ENCODE measurements around the gene PRRG3. TPM values are rescaled to one million over a fixed set of nuclear protein-coding genes. Genes with fewer than 3 reads are reported as not detected.

PRRG3 gene
- total and polyA plus RNA-seq, 2 donors (not counting 3 experiments of a cell fraction or from before 2014, with no cell fraction given), result not detected

DNA sequence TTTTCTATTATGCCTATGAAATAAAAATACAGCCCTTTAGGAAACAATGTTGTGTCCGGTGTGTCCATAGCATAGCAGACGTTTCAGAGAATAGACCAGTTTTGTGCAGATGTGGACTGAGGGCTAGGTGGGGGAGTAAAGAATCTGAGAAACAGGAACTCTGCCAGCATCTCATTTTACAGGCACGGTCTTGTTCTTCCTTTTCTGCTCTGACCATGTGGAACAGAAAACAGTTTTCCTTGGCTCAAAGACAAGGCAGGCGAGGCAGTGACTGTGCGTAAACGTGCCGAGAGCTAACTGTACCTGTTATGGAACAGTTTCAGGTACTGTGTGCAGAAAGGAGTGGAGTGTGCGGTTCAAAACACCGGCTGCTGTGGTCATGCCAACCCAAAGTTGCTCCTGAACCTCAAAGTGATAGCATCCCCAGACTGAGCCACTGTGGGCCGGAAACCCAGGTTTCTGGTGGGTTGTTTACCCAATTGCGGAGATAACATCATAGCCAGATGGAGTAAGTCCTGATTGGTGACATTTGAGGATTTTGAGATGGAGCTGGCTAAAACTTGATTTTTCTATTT lies 59.5 kb downstream of the PRRG3 start:
- intact Hi-C loops (cut with micrococcal nuclease) (no loop called here), dilution Hi-C loops (cut with MboI; ENCODE audit: extremely low pct_ligation_motif_present, low sequenced_read_pairs) (no loop called here)
- no peaks in the 10 kb centered on the region for H3K9me3 ChIP-seq (replicated peaks; ENCODE audit: control insufficient read depth, insufficient read depth, low read length)
- no peak overlapping the region for H3K4me3 ChIP-seq (replicated peaks in 1 of 3; ENCODE audit: insufficient read depth in 1 of 3, low read depth in 1 of 3, low read length in 3 of 3)
- no peaks in the 10 kb centered on the region for H3K9me1 ChIP-seq (replicated peaks; ENCODE audit: control insufficient read depth, extremely low read depth, insufficient read depth, low read length)
- H3K9ac ChIP-seq (replicated peaks; ENCODE audit: extremely low read depth, insufficient read depth, low read length), result no peak overlapping the region
- H3K27ac ChIP-seq (ENCODE audit: insufficient read depth, low read depth, low read length), result no peak overlapping the region
- H3K4me2 ChIP-seq (ENCODE audit: insufficient read depth, low read length), result no peak overlapping the region
- ChIA-PET CTCF (interaction anchor here (1.5 to 9.9 kb wide), 3 partner anchors 876 to 881 kb away, joined by 6 to 190 read pairs (median 93); no protein-coding TSS in a partner anchor), POLR2A (no interaction called here)
- DNase-seq (ENCODE audit: low read depth, low spot score) (no peak), FAIRE-seq (no peak)
- TF ChIP-seq POLR2A (IDR thresholded peaks at IDR 0.05; ENCODE audit: low read depth, low read length) (no peak), GATA2 (IDR thresholded peaks at IDR 0.05; ENCODE audit: insufficient read depth, insufficient read length, low read depth, low read length) (no peak), POLR2AphosphoS5 (IDR thresholded peaks at IDR 0.05; ENCODE audit: insufficient read depth, low read depth, low read length) (no peak), FOS (IDR thresholded peaks at IDR 0.05; ENCODE audit: borderline replicate concordance, insufficient read depth, low read length) (no peak), JUN (IDR thresholded peaks at IDR 0.05; ENCODE audit: borderline replicate concordance, insufficient read depth, insufficient read length, low read depth) (no peak), EZH2 (IDR thresholded peaks at IDR 0.05; ENCODE audit: borderline replicate concordance, low read depth, low read length, severe bottlenecking) (no peak), MYC (IDR thresholded peaks at IDR 0.05; ENCODE audit: low read depth, low read length) (no peak)
- TF ChIP-seq, protein P1, sequence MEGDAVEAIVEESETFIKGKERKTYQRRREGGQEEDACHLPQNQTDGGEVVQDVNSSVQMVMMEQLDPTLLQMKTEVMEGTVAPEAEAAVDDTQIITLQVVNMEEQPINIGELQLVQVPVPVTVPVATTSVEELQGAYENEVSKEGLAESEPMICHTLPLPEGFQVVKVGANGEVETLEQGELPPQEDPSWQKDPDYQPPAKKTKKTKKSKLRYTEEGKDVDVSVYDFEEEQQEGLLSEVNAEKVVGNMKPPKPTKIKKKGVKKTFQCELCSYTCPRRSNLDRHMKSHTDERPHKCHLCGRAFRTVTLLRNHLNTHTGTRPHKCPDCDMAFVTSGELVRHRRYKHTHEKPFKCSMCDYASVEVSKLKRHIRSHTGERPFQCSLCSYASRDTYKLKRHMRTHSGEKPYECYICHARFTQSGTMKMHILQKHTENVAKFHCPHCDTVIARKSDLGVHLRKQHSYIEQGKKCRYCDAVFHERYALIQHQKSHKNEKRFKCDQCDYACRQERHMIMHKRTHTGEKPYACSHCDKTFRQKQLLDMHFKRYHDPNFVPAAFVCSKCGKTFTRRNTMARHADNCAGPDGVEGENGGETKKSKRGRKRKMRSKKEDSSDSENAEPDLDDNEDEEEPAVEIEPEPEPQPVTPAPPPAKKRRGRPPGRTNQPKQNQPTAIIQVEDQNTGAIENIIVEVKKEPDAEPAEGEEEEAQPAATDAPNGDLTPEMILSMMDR (IDR thresholded peaks at IDR 0.05; ENCODE audit: extremely low read depth in 1 of 2, insufficient read depth in 1 of 2, low read depth in 1 of 2, low read length in 2 of 2), result no peak
- TF ChIP-seq, protein P2, sequence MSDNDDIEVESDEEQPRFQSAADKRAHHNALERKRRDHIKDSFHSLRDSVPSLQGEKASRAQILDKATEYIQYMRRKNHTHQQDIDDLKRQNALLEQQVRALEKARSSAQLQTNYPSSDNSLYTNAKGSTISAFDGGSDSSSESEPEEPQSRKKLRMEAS (IDR thresholded peaks at IDR 0.05; ENCODE audit: insufficient read depth, insufficient read length), result no peak
- no peak overlapping the region for H2AFZ ChIP-seq (ENCODE audit: low read depth, low read length)
- no peaks in the 10 kb centered on the region for H3K79me2 ChIP-seq (ENCODE audit: control insufficient read depth, insufficient read depth, low read length)
- H4K20me1 ChIP-seq (replicated peaks; ENCODE audit: control insufficient read depth, extremely low read depth, insufficient read depth, low read length), result no peaks in the 10 kb centered on the region
- BruUV-seq (replicated peaks), result no TSS peak
- no peaks in the 10 kb centered on the region for H3K27me3 ChIP-seq (ENCODE audit: control insufficient read depth in 2 of 2, insufficient read depth in 2 of 2, low read length in 2 of 2)
- H3K4me1 ChIP-seq (ENCODE audit: control insufficient read depth, extremely low read depth, insufficient read depth, low read length), result no peaks in the 10 kb centered on the region
- H3K36me3 ChIP-seq (ENCODE audit: control insufficient read depth in 2 of 2, extremely low read depth in 1 of 2, insufficient read depth in 2 of 2, low read length in 2 of 2), result no peaks in the 10 kb centered on the region

Other genes with a start within 250 kb of the PRRG3 start
- gene PASD1, start 131.8 kb upstream of the PRRG3 start, total RNA-seq, result not detected in 2 replicates
- not detected in 2 replicates for gene PASD1, start 131.8 kb upstream of the PRRG3 start, polyA plus RNA-seq
- gene FATE1, start 20.6 kb downstream of the PRRG3 start, total RNA-seq, result not detected in 2 replicates
- gene FATE1, start 20.6 kb downstream of the PRRG3 start, polyA plus RNA-seq, result not detected in 2 replicates
- not detected in 2 replicates for gene CNGA2, start 39.3 kb downstream of the PRRG3 start, total RNA-seq
- not detected in 2 replicates for gene CNGA2, start 39.3 kb downstream of the PRRG3 start, polyA plus RNA-seq
- not detected in 2 replicates for gene MAGEA4, start 217.4 kb downstream of the PRRG3 start, total RNA-seq
- not detected in 2 replicates for gene MAGEA4, start 217.4 kb downstream of the PRRG3 start, polyA plus RNA-seq